ENCODE measurements around the gene ANTXR1.

Gene ANTXR1

GRCh38 chr2:69067026-69067630 is 54.1 kb downstream of the ANTXR1 start:
- no peaks in the 10 kb centered on the region for H3K9me3 ChIP-seq (ENCODE audit: severe bottlenecking)
- DNase-seq, result no peak
- no peak overlapping the region for H3K27ac ChIP-seq
- TF ChIP-seq, protein P1, sequence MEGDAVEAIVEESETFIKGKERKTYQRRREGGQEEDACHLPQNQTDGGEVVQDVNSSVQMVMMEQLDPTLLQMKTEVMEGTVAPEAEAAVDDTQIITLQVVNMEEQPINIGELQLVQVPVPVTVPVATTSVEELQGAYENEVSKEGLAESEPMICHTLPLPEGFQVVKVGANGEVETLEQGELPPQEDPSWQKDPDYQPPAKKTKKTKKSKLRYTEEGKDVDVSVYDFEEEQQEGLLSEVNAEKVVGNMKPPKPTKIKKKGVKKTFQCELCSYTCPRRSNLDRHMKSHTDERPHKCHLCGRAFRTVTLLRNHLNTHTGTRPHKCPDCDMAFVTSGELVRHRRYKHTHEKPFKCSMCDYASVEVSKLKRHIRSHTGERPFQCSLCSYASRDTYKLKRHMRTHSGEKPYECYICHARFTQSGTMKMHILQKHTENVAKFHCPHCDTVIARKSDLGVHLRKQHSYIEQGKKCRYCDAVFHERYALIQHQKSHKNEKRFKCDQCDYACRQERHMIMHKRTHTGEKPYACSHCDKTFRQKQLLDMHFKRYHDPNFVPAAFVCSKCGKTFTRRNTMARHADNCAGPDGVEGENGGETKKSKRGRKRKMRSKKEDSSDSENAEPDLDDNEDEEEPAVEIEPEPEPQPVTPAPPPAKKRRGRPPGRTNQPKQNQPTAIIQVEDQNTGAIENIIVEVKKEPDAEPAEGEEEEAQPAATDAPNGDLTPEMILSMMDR (IDR thresholded peaks at IDR 0.05; ENCODE audit: low read depth, low read length), result no peak
- H3K4me3 ChIP-seq (ENCODE audit: low read depth, low read length), result no peak overlapping the region
- no peaks in the 10 kb centered on the region for H3K27me3 ChIP-seq (ENCODE audit: insufficient read depth, low read depth, severe bottlenecking)
- no peaks in the 10 kb centered on the region for H3K36me3 ChIP-seq

DNA sequence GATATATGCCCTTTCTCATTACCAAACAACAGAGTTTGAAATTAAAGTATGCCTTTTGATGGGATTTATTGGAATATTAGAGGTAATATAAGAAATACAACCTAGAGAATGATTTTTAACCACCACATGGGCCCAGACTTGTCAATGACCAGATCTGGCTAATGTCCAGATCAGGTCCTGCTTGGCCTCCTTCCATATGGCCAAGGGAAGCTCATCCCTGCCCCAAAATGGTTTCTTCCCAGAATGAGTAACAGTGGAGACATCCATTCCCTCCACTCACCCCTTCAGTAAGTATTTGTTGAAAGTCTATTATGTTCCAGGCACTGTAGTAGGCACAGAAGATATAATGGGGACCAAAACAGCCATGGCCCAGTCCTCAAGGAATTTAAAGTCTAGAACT is 54.9 kb downstream of the ANTXR1 start:
- Histone ChIP-seq H3K36me3 (peaks cover 3% of the 10 kb centered on the region), H3K27ac (no peak overlapping the region), H3K4me3 (ENCODE audit: low read depth, low read length) (no peak overlapping the region), H3K9me3 (ENCODE audit: severe bottlenecking) (no peaks in the 10 kb centered on the region), H3K27me3 (ENCODE audit: insufficient read depth, low read depth, severe bottlenecking) (no peaks in the 10 kb centered on the region)
- TF ChIP-seq, protein P1 (IDR thresholded peaks at IDR 0.05; ENCODE audit: low read depth, low read length), result no peak
- DNase-seq, result no peak

GRCh38 chr2:69070969-69071368 is 58.0 kb downstream of the ANTXR1 start:
- TF ChIP-seq, protein P1 (IDR thresholded peaks at IDR 0.05; ENCODE audit: low read depth, low read length), result no peak
- no peak for DNase-seq
- Histone ChIP-seq H3K36me3 (peaks cover 3% of the 10 kb centered on the region), H3K4me3 (ENCODE audit: low read depth, low read length) (no peak overlapping the region), H3K27ac (no peak overlapping the region), H3K27me3 (ENCODE audit: insufficient read depth, low read depth, severe bottlenecking) (no peaks in the 10 kb centered on the region), H3K9me3 (ENCODE audit: severe bottlenecking) (no peaks in the 10 kb centered on the region)

DNA sequence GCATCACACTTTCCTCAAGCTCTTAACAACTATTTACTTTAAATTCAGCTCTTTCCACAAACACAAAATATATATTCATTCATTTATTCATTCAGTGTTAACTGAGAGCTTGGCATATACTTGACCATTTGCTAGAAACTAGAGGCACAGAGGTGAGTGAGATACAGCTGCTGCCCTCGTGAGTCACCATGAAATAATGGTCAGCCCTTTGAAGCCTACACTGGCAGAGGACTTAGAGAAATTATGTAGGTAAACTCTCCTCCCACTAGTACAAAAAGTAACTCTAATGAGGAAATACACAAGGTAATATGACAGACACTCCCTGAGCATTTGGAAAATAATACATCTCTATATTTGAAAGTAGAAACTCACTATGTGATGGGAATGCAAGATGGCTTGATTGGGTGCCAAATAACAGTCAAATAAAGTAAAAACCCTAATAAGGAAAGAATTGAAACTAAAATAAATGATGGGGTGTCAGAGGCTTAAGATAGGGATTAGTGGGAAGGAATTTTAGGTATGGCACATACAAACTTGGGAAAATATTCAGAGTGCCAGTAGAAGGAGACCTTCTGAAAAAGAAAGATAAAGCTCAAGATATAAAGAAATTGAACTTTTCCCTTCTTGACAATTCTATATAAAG is 61.1 kb downstream of the ANTXR1 start:
- TF ChIP-seq, protein P1 (IDR thresholded peaks at IDR 0.05; ENCODE audit: low read depth, low read length), result no peak
- H3K27me3 ChIP-seq (ENCODE audit: insufficient read depth, low read depth, severe bottlenecking), result no peaks in the 10 kb centered on the region
- no peak overlapping the region for H3K27ac ChIP-seq
- DNase-seq, result no peak
- no peaks in the 10 kb centered on the region for H3K9me3 ChIP-seq (ENCODE audit: severe bottlenecking)
- H3K4me3 ChIP-seq (ENCODE audit: low read depth, low read length), result no peak overlapping the region
- H3K36me3 ChIP-seq, result peaks cover 13% of the 10 kb centered on the region

DNA sequence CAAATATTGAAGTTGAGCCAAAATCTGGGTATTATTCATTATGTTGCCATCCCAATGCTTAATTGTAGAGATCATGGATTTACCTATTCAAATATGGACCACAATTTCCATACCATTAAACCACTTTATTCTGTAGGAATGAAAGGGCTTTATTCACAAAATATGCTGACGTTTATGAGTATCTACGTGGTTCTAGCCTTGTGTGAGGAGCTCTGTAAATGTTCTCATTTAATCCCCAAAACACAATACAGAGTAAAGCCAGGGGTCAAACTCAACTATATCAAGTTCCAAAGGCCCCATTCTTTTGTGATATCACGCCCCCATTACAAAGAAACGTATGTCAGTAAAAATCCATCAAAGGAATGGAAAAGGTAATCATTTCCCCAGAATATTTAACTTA is 61.9 kb downstream of the ANTXR1 start:
- TF ChIP-seq, protein P1 (IDR thresholded peaks at IDR 0.05; ENCODE audit: low read depth, low read length), result no peak
- Histone ChIP-seq H3K4me3 (ENCODE audit: low read depth, low read length) (no peak overlapping the region), H3K36me3 (peaks cover 13% of the 10 kb centered on the region), H3K27me3 (ENCODE audit: insufficient read depth, low read depth, severe bottlenecking) (no peaks in the 10 kb centered on the region), H3K9me3 (ENCODE audit: severe bottlenecking) (no peaks in the 10 kb centered on the region), H3K27ac (no peak overlapping the region)
- no peak for DNase-seq

DNA sequence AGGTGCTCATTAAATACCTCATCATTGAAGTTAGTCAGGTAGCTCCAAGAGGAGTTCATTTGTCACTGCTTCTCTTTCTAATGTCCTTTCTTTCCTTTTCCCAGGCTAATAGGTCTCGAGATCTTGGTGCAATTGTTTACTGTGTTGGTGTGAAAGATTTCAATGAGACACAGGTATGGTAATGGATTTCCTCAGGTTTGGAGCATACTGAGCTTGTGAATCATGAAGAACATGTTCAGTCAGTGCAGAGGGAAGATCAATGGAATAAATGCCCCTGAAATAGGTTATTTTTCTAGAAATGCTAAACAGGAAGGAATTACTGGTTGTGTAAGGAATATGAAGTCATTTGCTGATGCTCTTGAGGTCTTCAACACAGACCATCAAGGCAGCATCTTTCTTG is 62.5 kb downstream of the ANTXR1 start:
- TF ChIP-seq, protein P1 (IDR thresholded peaks at IDR 0.05; ENCODE audit: low read depth, low read length), result no peak
- Histone ChIP-seq H3K27ac (no peak overlapping the region), H3K36me3 (peaks cover 13% of the 10 kb centered on the region)

More for the DNA sequence above, 62.5 kb downstream of the ANTXR1 start:
- Histone ChIP-seq H3K9me3 (ENCODE audit: severe bottlenecking) (no peaks in the 10 kb centered on the region), H3K4me3 (ENCODE audit: low read depth, low read length) (no peak overlapping the region), H3K27me3 (ENCODE audit: insufficient read depth, low read depth, severe bottlenecking) (no peaks in the 10 kb centered on the region)
- DNase-seq, result no peak
